GDM1 (cell line): ENCODE data around the gene FAM156A.
"Not testable (repeated sequence)": the region's sequence is repeated elsewhere in the genome, so short reads cannot be mapped to it uniquely, and the experiment has no call there.

Experiments used
- DNase-seq: peaks from one replicate; lab custom pipeline; 2025; lab: John Stamatoyannopoulos, UW

FAM156A gene

DNA sequence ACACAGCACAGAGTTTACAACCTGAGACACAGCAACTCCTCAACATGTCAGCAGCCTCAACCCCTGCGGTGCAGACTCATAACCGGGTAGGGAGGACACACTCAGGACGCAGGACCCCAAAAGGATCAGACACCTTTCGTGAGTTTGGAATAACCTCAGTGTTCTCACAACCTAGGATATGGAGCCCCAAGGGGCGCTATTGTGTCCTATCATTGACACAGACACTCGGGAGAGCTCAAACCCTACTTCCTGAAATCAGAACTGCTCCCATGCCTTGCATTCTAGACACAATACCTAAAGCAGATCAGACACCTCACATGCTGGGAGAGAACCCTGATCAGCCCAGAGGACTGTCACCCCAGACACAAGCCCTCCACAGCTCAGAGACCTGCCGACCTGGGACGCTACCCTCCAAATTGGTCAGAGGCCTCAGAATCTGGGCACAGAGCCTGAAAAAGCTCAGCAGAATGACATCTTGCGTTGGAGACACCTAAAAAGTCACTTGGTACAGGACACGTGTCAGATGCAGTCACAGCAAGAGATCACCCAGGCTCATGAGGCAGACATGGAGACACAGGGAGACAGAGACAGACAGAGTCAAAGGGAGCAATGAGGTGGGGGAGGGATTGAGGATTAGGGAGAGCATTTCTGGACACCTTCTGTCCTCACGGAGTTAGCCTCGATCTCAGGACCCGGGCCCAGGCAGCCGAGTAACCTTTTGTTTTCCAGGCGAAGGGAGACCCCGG lies 8.8 kb upstream of the FAM156A start:
- DNase-seq = not testable (repeated sequence)

DNA sequence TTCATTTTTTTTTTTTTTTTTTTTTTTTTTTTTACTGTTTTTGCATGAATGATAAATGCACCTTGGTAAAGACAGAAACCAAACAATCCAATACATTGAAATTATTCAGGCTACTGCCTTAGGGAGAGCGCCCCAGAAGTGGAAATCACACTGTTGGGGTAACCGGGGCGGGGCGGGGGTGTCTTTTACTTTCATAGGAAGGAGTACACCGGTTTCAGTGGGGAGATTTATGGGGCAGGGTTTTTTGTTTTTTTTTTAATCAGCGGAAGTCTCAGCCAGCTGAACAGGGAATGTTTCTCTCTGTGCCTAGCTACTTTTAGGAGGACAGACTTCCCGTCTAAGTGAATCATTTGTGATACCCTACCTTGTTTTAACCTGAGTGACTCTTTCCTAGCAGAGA lies 643 bp upstream of the FAM156A start:
- DNase-seq = not testable (repeated sequence)

DNA sequence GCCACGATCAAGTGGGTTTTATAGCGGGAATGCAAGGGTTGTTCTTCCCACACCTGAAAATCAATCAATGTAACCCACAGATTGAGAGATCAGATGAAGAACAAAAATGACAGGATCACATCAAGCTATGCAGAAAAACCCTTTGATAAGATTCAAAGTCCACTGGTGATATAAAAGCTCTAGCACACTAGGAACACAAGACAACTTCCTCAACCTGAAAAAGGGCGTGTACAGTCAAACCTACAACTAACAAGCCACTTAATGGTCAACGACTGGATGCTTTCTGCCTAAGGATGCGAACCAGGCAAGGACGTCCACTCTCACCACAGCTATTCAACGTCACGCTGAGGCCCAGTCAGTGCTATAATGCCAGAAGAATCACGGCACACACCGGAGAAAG lies 8.4 kb downstream of the FAM156A start:
- DNase-seq = not testable (repeated sequence)

- not testable (repeated sequence) for DNase-seq
These were observed 9.0 kb downstream of the FAM156A start for GRCh38 chrX:52949325-52949724.

DNA sequence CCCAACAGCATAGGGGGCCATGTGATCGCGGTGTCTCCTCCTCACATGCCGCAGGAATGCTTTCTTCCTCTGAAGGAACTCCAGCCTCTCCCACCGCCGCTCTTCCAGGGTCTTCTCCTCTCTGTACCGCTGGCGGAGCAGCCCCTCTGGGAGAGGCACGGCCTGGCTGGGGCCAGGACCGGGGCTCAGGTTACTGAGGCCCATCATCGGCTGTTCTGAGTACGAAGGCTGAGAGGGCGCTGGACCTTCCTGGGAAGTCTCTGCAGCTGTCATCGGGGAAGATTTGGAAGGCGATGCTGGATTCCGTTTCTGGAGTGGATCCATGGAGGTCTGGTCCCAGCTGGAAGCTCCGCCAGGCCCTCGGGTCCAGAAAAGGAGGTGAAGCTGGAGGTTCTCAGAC lies 10.1 kb downstream of the FAM156A start:
- not testable (repeated sequence) for DNase-seq

DNA sequence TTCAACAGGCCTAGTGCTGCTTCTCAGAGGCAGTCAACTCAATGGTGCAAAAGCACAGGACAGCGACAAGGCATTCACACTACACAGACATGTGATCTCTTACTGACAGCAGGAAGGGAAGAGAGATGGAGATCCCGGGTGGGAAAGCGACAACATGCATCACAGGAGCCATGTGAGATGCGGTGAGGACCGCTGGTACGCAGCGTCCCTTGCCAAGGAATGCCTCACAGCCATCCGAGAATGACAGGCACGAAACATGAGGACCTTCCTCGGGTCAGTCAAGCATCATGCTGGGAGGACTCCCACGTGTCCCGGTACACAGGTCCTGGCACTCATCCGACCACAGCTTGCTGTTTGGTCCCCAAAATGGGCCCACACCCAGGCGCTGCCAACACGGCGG lies 10.8 kb downstream of the FAM156A start:
- not testable (repeated sequence) for DNase-seq

DNA sequence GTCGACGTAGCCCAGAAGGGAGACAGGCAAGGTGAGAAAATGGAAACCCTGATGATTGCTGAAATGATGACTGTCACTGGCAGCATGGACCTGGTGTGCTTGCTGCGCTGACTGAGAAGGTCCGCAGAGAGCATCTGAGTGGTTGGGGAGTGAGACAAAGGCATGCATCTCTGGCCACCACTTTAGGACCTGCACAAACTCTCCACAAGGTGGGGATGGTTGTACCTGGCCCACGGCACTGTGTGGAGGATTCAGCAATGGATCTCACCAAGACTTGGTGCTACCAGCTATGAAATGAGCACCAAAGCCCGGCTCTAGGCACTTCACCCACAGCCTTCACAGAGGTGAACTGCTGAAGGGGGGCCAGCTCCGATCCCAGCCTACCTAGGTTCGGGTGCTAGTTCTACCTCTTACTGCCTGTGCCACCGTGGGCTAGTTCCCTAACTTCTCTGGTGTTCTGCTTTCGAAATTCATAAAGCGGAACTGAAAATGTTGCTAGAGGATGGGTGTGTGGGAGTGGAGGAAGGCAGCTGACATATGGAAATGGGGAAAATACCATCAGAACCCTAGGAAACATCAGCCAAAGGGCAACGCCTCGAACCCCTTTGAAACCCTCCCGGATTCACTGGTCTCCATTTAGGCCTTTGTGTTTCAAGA lies 12.4 kb downstream of the FAM156A start:
- not testable (repeated sequence) for DNase-seq

DNA sequence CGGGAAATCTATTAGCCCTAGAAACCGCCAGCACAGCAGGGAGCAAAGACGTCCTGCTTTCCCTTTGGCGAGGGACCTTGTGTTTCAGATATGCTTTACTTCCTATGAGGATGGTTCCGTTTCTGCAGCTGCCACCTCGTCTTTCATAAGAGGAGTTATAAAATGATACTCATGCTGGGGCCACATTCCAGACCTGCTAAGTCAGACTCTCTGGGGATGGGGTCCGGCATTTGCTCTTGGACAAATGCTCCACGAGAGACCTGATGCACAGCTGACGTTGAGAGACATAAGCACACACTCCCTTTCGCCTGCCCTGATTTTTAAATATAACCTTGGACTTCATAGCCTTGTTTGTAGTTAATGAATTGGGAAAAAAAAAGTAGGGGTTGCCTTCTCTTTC lies 16.6 kb downstream of the FAM156A start:
- DNase-seq = not testable (repeated sequence)

GRCh38 chrX:52940704-52941103 lies 17.6 kb downstream of the FAM156A start:
- DNase-seq = not testable (repeated sequence)

DNA sequence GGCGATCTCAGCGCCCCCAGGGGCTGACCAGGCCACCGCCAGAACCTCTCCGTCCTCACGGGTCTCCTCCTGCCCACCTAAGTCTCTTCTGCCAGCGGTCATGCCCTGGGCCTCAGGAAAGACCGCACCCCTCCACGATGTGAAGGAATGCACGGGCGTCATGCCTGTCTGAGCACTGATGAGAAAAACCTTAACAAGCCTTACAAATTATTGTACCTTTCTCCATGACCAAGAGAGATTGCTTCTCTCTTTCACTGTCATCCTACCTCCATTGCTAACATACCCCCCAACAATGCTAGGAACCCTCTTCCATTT lies 22.9 kb downstream of the FAM156A start:
- not testable (repeated sequence) for DNase-seq

GRCh38 chrX:52934704-52935469 lies 23.4 kb downstream of the FAM156A start:
- peak; percentile 96 for DNase-seq

DNA sequence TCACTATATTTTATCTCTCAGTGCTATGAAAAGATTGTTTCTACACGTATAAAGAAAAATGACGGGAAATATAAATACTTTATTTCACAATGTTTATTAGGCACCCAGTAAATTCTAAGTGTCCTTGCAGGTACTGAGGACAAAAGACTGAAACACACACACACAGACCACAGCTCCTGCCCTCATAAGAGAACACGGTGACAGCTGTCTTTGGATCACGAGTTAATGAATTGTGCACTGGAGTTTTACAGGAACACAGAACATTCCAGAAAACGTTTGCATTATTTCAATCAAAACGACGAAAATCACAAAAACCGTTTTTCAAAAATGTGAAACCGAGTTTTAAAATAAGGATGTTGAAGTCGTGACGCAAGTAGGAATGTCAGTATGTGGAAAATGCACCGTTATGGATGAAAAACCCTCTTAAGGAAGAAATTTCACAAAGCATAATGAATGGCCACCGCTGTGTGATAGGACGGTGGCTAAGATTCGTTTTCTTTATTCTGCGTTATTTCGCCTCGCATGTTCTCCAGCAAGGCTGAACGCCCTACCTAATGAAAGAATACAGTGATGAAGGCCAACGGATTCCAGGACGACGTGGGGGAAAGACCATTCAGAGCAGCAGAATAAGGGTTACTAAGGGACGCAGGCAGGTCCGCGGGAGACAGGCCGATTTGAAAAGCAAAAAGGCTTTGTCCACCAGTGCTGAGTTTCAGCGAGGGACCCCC lies 24.2 kb downstream of the FAM156A start:
- DNase-seq = no peak

DNA sequence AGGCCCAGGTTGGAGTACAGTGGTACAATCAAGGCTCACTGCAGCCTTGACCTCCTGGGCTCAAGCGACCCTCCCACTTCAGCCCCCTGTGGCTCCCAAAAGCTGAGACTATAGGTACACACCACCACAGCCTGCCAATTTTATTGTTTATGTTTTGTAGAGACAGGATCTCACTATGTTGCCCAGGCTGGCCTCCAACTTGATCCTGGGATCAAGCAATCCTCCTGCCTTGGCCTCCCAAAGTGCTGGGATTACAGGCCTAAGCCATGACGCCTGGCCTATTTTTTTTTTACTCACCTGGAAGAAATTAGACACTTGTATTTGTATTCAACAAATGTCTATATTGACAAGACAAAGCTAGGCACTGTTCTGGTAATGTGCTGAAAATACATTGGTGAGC lies 25.1 kb downstream of the FAM156A start:
- DNase-seq = no peak

DNA sequence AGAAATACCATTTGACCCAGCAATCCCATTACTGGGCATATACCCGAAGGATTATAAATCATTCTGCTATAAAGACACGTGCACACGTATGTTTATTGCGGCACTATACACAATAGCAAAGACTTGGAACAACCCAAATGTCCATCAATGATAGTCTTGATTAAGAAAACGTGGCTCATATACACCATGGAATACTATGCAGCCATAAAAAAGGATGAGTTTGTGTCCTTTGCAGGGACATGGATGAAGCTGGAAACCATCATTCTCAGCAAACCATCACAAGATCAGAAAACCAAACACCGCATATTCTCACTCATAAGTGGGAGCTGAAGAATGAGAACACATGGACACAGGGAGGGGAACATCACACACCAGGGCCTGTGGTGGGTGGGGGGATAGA lies 28.1 kb downstream of the FAM156A start:
- not testable (repeated sequence) for DNase-seq

DNA sequence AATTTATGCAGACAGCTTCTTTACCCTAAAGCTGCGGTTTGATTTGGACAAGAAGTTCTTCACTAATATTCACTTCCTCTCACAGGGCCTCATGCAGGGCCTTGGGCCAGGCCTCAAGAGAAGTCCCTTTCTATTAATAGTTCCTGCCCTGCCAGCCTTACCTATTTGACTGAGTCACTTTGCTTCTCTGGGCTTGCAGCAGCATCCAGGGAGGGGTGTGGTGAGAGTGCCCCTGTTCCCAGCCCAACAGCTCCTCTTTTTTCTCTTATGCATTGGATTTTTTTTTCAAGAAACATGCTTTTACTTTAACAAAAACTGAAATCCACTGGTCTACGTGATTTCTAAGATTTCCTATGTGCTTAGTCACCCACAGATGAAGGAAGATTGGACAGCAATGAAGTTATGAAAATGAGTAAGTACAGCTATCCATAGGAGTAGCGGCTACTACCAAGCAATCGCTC lies 34.5 kb downstream of the FAM156A start:
- no peak for DNase-seq

GRCh38 chrX:52914704-52915103 lies 43.6 kb downstream of the FAM156A start:
- DNase-seq = not testable (repeated sequence)

DNA sequence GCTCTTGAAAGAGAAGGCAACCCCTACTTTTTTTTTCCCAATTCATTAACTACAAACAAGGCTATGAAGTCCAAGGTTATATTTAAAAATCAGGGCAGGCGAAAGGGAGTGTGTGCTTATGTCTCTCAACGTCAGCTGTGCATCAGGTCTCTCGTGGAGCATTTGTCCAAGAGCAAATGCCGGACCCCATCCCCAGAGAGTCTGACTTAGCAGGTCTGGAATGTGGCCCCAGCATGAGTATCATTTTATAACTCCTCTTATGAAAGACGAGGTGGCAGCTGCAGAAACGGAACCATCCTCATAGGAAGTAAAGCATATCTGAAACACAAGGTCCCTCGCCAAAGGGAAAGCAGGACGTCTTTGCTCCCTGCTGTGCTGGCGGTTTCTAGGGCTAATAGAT lies 44.6 kb downstream of the FAM156A start:
- DNase-seq = not testable (repeated sequence)

- DNase-seq = not testable (repeated sequence)
These were observed 48.9 kb downstream of the FAM156A start for GRCh38 chrX:52909313-52909969.

- not testable (repeated sequence) for DNase-seq
These were observed 50.4 kb downstream of the FAM156A start for GRCh38 chrX:52907900-52908299.

DNA sequence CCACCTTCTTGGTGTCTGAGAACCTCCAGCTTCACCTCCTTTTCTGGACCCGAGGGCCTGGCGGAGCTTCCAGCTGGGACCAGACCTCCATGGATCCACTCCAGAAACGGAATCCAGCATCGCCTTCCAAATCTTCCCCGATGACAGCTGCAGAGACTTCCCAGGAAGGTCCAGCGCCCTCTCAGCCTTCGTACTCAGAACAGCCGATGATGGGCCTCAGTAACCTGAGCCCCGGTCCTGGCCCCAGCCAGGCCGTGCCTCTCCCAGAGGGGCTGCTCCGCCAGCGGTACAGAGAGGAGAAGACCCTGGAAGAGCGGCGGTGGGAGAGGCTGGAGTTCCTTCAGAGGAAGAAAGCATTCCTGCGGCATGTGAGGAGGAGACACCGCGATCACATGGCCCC lies 51.2 kb downstream of the FAM156A start:
- not testable (repeated sequence) for DNase-seq

- DNase-seq = not testable (repeated sequence)
These were observed 52.2 kb downstream of the FAM156A start for GRCh38 chrX:52906072-52906471.

- DNase-seq = not testable (repeated sequence)
These were observed 52.8 kb downstream of the FAM156A start for GRCh38 chrX:52905531-52905930.
